ENCODE measurements around the gene HEATR5B.

GRCh38 chr2:37060446-37060845, 23.7 kb downstream of the HEATR5B start:
- TF ChIP-seq CTCF (conservative IDR thresholded peaks at IDR 0.05 in 1 of 2, IDR thresholded peaks at IDR 0.05 in 1 of 2; ENCODE audit: low read depth in 1 of 2, low read length in 2 of 2) (no peak), EZH2 (IDR thresholded peaks at IDR 0.05; ENCODE audit: low read length, missing control alignments) (no peak)
